Activated CD4-positive, CD25-positive, alpha-beta regulatory T cell treated with anti-CD3 and anti-CD28 coated beads, Interleukin-2, amount 50 U/mL, for 16 hours (primary cell): ENCODE data around the gene SIM1.

Experiments used
- DNase-seq: peaks from one replicate; pipeline ENCODE4 v3.0.0-alpha.2; 2020; ENCODE audit warnings: low read depth, low spot score

The SIM1 gene

DNA sequence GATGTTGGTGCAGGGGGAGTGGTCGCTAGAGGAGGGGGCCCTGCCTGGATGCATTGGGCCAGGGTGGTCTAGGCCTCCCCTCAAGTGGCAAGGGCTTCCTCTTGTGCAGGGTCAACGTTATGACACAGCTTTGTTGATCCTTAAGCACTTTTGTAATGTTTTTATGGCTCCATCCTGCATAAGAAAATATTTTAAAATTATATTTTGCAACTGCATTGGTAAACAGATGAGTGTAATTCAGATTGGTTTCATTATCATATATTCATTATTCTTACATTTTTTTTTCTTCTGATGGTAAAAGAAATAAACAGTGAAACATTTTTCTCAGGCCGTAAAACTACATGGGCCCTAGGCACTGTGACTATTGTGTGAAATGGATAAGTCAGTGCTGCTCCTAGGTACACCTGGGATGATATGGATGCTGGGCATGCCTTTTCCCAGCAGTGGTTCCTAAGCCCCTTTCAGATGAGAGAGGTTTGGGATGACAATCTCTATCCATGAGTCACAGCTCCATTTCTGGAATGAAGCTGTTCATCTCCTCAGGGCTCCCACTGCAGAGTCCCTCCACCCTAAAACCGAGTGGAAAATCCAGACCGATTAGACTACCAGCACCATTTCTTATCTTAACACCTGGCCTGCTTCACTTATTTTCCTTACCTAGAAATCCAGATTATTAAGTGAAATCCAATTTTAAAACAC, 5.8 kb upstream of the SIM1 start:
- no peak for DNase-seq

DNA sequence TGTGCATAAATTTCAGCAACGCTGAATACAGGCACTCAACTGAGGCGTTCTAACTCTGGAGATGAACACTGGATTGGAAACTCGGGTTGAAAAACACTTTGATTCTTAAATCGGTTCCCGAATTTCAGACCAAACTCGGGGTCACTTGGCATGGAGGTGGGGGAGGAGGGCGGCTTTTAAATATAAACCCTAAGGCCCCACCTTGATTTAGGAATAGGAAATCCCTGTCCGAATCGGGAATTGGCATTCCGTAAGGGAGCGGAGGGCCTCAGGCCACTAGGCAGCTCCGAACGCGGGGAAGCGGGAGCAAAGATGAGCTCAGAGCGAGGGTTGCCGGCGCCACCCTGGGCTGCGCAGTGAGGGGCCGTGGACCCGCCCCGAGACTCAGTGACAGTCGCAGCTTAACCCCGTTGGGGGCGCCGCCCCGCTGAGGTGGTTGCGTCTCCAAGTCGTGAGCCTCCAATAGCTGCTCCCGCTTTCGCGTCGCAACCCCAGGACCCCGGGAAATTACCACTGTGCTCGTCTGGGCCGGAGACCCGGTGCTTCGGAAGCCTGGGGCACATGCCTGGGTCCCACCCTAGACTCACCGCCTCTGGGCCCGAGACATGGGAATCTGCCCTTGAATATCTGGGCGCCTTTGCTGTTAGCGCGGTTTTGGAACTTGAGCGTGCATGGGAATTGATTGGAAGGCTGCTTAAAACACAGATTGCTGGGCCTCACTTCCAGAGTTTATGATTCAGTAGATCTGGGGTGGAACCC, 4.6 kb upstream of the SIM1 start:
- DNase-seq: no peak

DNA sequence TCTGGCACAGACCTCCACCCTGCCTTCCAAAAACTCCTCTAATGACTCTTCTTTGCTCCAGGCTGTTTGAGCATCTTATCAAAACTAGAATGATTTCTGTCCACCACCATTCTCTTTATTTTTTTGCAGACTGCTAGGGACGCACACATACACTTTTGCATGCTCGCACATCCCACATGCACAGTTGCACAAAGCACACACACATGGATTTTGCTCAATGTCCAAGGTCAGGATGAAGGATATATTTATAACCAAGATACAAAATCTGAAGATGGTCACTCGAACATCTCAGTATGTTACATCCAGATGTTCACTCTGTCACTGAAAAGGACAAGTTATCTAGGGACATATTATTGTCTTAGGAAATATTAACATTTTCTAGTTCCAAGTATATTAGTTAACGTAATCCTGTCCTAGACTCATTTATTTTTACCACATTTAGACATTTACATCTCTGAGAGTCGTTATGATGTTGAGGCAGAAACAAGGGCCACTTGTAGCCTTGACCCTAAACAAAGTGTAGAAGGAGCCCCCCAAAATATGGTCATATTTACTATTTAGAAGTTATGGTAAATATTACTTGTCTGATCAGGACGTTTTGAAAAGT, 3.4 kb upstream of the SIM1 start:
- no peak for DNase-seq

GRCh38 chr6:100467129-100468015, 2.7 kb upstream of the SIM1 start:
- DNase-seq: no peak

- DNase-seq: no peak
These were observed 1.8 kb upstream of the SIM1 start for GRCh38 chr6:100466410-100467128.

GRCh38 chr6:100465701-100466409, 1.1 kb upstream of the SIM1 start:
- DNase-seq: no peak

DNA sequence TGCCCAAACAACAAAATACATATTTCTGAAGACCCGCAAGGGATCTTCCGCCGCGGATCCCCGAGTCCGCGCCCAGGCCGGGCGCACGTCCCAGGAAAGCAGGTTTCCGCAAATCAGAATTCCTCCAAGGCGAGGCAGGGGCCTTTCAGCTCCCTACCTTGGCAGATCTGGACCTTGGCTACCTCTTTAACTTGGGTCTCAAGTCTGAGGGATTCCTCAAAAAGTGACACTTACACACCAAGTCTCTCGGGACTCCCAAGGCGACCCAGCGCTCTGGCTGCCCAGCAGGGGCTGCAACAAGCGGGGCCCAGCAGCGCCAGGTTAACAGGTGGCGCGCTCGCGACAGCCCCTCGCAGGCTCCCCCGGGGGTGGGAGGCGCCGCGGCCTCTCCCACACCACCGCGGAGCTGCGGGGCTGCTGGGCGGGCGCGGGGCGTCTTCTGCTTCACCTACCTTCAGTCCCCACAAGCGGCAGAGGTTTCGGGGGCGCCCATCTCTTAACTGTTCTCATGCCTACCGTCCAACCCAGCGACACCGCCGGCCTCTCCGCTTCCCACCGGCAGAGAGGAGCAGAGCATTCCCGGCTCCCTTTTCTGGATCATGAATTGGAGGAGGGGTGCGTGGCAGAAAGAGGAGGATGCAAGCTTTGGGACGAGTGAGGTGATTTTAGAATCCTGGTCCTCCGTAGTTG, 414 bp downstream of the SIM1 start:
- DNase-seq: no peak

DNA sequence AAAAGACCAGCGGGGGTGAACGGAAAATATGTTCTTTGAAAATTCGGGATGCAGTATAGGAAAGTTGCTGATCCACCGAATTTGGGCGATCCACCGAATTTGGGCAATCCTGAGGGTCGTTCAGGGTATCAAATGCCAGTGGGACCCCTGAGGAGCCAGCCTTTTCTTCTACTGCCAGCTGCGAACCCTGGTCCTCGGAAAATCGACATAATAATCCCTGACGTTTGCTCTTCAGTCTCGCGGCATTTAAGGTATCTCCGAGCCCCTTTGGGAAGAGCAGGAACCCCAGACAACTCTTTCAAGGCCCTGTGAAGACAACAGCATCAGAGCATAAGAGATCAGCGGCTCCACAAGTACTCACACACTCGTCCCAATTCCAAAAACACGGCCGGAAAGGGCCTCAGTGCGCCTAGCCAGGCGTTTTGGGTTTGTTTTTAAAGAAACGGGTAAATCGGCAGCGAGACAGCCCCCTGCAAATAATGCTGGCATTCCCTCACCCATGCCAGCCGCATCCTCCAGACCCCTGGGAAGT, 1.0 kb downstream of the SIM1 start:
- DNase-seq: no peak

DNA sequence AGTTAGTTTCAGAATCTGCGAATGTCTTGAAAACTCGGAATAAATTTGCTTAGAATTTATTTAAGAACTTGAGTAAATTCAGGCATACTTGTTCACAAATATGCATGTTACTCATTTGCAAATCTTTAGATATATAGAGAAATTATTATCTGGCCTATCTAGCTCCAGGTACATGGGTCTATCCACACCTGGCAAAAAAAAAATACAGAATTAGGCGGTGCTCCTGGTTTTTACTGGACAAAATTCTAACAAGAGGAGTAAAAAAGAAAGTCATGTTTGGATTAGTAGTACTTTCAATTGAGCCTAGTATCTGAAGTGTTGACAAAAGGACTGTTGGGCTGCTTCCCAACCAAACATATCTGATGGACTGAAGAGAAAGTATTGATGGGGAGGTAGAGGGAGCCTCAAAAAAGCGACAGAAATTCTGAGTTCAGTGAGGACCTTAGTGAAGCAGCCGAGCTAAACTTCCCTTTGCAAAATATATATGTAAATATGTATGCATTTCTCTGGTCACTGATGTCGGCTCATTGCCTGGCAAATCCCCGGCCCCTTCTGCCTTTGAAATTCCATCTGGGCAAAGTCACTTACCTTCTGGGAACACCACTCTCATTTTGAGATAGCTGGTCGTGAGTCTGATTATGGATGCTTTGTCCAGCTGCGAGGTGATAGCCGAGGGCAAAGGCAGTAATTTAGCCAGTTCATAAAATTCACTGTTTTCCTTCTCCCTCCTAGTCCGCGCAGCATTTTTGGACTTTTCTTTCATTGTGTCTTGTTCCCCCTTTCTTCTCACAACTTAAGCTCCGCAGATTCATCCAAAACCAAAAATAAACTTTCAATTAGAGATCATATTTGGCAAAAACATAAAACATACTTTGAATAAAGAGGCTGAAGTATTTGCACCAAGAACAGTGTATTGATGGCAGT, 1.8 kb downstream of the SIM1 start:
- no peak for DNase-seq

GRCh38 chr6:100461917-100462705, 2.6 kb downstream of the SIM1 start:
- no peak for DNase-seq

DNA sequence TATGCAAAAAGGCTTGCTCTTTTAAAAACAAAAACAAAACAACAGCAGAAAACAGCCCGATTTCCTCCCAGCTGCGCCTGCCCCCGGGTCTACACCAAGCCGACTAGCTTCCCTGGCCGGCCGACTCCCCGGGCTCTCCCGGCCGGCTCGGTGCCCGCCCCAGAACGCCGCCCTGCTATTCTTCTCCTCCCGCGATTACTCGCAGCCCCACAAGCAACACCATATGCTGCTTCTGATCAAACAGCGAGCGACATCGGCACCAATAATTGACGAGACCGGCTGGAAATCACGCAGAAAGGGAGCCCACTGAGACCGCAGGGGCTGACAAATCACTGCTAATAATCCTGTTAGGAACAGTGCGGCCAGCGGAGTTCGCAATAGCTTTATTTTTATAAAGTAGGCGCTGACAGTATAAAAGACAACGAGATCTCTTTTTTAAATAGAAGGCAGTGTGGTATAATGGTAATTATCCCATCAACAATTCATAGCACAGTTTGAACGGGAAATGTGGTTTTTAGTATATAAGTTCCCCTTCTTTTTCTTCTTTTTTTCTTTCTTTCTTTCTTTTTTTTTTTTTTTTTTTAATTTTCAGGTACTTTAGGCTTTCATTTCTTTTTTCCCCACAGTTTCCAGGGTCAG, 3.3 kb downstream of the SIM1 start:
- DNase-seq: no peak

- DNase-seq: no peak
These were observed 4.0 kb downstream of the SIM1 start for GRCh38 chr6:100460650-100461204.

- no peak for DNase-seq
These were observed 5.0 kb downstream of the SIM1 start for GRCh38 chr6:100459592-100460184.

GRCh38 chr6:100458841-100459591, 5.7 kb downstream of the SIM1 start:
- no peak for DNase-seq

DNA sequence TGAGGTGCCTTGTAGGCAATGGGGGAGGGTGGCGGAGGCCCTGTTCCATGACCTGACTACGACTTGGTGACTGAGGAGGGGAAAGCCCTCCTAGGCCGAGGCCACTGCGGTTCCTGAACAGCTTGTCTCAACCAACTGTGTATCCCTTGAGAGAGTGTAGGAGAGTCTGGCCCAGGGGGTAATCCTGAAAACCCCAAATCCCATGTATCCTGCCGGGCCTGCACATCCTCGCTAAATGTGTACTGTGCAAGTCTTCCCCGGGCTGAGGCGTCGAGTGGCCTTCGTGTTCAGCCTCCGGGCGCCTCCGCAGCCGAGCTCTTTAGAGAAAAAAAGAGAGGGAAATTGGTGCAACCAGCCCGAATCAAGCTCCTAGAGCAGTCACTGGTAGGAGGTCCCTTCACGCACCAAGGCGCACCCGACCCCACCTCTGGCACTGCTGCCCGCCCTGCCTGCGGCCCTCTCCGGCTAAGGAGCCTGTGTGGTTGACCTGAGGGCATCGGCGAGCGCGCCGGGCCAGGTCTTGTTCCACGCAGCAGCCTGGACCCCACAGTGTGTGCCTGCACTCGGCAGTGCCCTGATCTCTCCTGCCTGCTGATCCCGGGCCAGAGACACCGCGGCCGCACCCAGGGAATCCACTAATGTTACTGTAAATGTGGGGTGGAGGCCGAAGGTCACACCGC, 7.3 kb downstream of the SIM1 start:
- DNase-seq: no peak
